ENCODE measurements around the gene KHNYN.

Gene KHNYN

GRCh38 chr14:24401810-24402702, 27.7 kb upstream of the KHNYN start:
- no peak for DNase-seq

- DNase-seq, result peak; percentile 21
Observed at GRCh38 chr14:24403294-24403998, 26.3 kb upstream of the KHNYN start.

GRCh38 chr14:24404814-24405213, 24.9 kb upstream of the KHNYN start:
- no peak for DNase-seq

- DNase-seq, result no peak
Observed at GRCh38 chr14:24406416-24406815, 23.3 kb upstream of the KHNYN start.

GRCh38 chr14:24407608-24408325, 22.0 kb upstream of the KHNYN start:
- no peak for DNase-seq

GRCh38 chr14:24408764-24409163, 21.0 kb upstream of the KHNYN start:
- no peak for DNase-seq

- DNase-seq, result no peak
Observed at GRCh38 chr14:24409192-24409591, 20.6 kb upstream of the KHNYN start.

- no peak for DNase-seq
Observed at GRCh38 chr14:24409956-24410355, 19.8 kb upstream of the KHNYN start.

GRCh38 chr14:24411443-24412389, 18.0 kb upstream of the KHNYN start:
- DNase-seq, result peak; percentile 55

GRCh38 chr14:24414077-24414476, 15.7 kb upstream of the KHNYN start:
- no peak for DNase-seq

GRCh38 chr14:24414732-24415420, 14.9 kb upstream of the KHNYN start:
- no peak for DNase-seq

- no peak for DNase-seq
Observed at GRCh38 chr14:24415421-24416253, 14.1 kb upstream of the KHNYN start.

GRCh38 chr14:24416254-24416931, 13.4 kb upstream of the KHNYN start:
- DNase-seq, result no peak

- DNase-seq, result no peak
Observed at GRCh38 chr14:24416932-24417619, 12.7 kb upstream of the KHNYN start.

- DNase-seq, result no peak
Observed at GRCh38 chr14:24417832-24418491, 11.8 kb upstream of the KHNYN start.

- no peak for DNase-seq
Observed at GRCh38 chr14:24418492-24418873, 11.3 kb upstream of the KHNYN start.

- no peak for DNase-seq
Observed at GRCh38 chr14:24422261-24422660, 7.5 kb upstream of the KHNYN start.

GRCh38 chr14:24422694-24423601, 6.8 kb upstream of the KHNYN start:
- DNase-seq, result no peak

Data from HCEC 1CT (cell line).